Activated CD8-positive, alpha-beta memory T cell treated with anti-CD3 and anti-CD28 coated beads, Interleukin-2, amount 10 ng/mL, durations not matched to agents 7 days and 5 days (primary cell): ENCODE measurements around the gene HSD17B4. TPM values are rescaled to one million over a fixed set of nuclear protein-coding genes. Genes with fewer than 3 reads are reported as not detected.
"Not testable (repeated sequence)": the region's sequence is repeated elsewhere in the genome, so short reads cannot be mapped to it uniquely, and the experiment has no call there.

Experiments used
- ATAC-seq: fragments of 150-1000 bp; cut with Tn5 transposase; one replicate; pipeline ENCODE4 v1.10.0; 2021; ENCODE audit warnings: moderate library complexity
- CTCF ChIA-PET: fragments of 350-600 bp; sonication (Branson Sonifier 250); formaldehyde crosslinking; loops from one replicate; lab custom pipeline; 2021; ENCODE audit warnings: antibody characterized with exemption; lab: Charles Lee
- DNase-seq: peaks from one replicate; pipeline ENCODE4 v3.0.0-alpha.2; 2020
- H3K27ac Mint-ChIP-seq: one replicate; pipeline ENCODE4 v1.8.0; 2021; ENCODE audit warnings: mild to moderate bottlenecking, mixed read lengths
- H3K27me3 Mint-ChIP-seq: one replicate; pipeline ENCODE4 v1.8.0; 2021; ENCODE audit warnings: mixed read lengths
- H3K36me3 Mint-ChIP-seq: one replicate; pipeline ENCODE4 v1.8.0; 2021; ENCODE audit warnings: mild to moderate bottlenecking, mixed read lengths
- H3K4me1 Mint-ChIP-seq: one replicate; pipeline ENCODE4 v1.8.0; 2021; ENCODE audit warnings: mixed read lengths
- H3K4me3 Mint-ChIP-seq: one replicate; pipeline ENCODE4 v1.8.0; 2021; ENCODE audit warnings: mild to moderate bottlenecking, moderate library complexity, mixed read lengths
- H3K9me3 Mint-ChIP-seq: one replicate; pipeline ENCODE4 v1.8.0; 2022; ENCODE audit warnings: low read depth, mixed read lengths
- total RNA-seq, 2 experiments: library from RNA; stranded (reverse); gene quantifications; one replicate each; pipeline ENCODE4 v1.2.3, GENCODE V29; 2021

Gene HSD17B4
- total RNA-seq, 2 experiments from 2014 or later: 62.0 to 88.0 TPM

- ATAC-seq (no peak), DNase-seq (no peak)
- H3K9me3 Mint-ChIP-seq: no peaks in the 10 kb centered on the region
- H3K36me3 Mint-ChIP-seq: peaks cover 2% of the 10 kb centered on the region
- peak overlapping the region; percentile 37 for H3K4me3 Mint-ChIP-seq
- H3K27ac Mint-ChIP-seq: no peak overlapping the region
- CTCF ChIA-PET: interaction anchor here (1.1 to 2.1 kb wide), 3 partner anchors 21 to 451 kb away, joined by 3 to 9 read pairs (median 4); partner anchors contain the start of gene DTWD2
- H3K4me1 Mint-ChIP-seq: peaks cover 11% of the 10 kb centered on the region
- peaks cover 32% of the 10 kb centered on the region for H3K27me3 Mint-ChIP-seq
Observed at GRCh38 chr5:119439140-119439631, 13.1 kb upstream of the HSD17B4 start.

DNA sequence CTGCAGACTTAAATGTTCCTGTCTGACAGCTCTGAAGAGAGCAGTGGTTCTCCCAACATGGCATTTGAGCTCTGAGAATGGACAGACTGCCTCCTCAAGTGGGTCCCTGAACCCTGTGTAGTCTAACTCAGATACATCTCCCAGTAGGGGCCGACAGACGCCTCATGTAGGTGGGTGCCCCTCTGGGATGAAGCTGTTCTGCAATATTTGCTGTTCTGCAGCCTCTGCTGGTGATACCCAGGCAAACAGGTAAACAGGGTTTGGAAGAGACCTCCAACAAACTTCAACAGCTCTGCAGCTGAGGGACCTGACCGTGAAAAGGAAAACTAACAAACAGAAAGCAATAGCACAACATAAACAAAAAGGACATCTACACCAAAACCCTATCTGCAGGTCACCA lies 12.7 kb upstream of the HSD17B4 start:
- H3K27me3 Mint-ChIP-seq: peaks cover 36% of the 10 kb centered on the region
- not testable (repeated sequence) for H3K36me3 Mint-ChIP-seq, DNase-seq, ATAC-seq, H3K9me3 Mint-ChIP-seq, H3K4me1 Mint-ChIP-seq, H3K4me3 Mint-ChIP-seq, H3K27ac Mint-ChIP-seq
- CTCF ChIA-PET: interaction anchor here (1.1 to 2.1 kb wide), 3 partner anchors 22 to 451 kb away, joined by 3 to 9 read pairs (median 4); partner anchors contain the start of gene DTWD2

- CTCF ChIA-PET, H3K4me1 Mint-ChIP-seq, H3K4me3 Mint-ChIP-seq, H3K27ac Mint-ChIP-seq, H3K36me3 Mint-ChIP-seq, DNase-seq, ATAC-seq, H3K9me3 Mint-ChIP-seq: not testable (repeated sequence)
- peaks cover 32% of the 10 kb centered on the region for H3K27me3 Mint-ChIP-seq
Observed at GRCh38 chr5:119444643-119445042, 7.7 kb upstream of the HSD17B4 start.

DNA sequence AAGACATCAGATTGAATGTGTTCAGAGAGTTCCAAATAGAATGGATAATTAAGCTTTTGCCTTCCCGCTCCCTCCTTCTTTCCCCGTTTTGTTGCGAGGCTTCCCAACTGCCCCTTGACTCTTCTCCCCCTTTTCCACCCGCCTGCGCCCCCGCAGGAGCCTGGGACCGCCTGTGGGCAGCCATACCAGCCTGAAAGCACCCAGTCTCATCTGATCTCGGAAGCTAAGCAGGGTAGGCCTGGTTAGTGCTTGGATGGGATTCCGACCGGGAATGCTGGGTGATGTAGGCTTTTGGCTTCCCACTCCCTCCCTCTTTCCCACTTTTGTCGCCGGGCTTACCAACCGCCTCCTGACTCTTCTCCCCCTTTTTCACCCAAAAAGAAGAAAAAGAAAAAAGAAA lies 6.8 kb upstream of the HSD17B4 start:
- Mint-ChIP-seq H3K9me3 (no peaks in the 10 kb centered on the region), H3K27me3 (peaks cover 29% of the 10 kb centered on the region), H3K4me1 (no peaks in the 10 kb centered on the region), H3K4me3 (no peak overlapping the region), H3K36me3 (peaks cover 2% of the 10 kb centered on the region), H3K27ac (no peak overlapping the region)
- ATAC-seq (no peak), DNase-seq (no peak)
- CTCF ChIA-PET: no interaction called here

DNA sequence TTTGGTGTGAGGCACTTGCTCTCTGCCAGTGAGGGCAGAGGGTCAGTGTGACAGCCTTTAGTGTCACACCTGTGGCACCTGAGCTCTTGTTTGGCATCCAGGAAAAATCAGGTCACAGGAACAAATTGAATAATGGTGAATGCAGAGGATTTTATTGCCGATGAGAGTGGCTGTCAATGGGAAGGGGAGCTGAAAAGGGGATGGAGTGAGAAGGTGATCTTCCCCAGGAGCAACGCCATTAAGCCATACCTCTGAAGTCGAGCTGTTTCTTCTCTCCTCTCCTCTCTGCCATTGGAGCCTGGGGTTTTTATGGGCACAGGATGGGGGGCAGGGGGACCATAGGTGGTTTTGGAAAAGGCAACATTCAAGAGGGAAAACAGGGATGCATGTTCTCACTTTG lies 2.4 kb upstream of the HSD17B4 start:
- Mint-ChIP-seq H3K27ac (no peak overlapping the region), H3K4me1 (peaks cover 16% of the 10 kb centered on the region), H3K4me3 (no peak overlapping the region), H3K36me3 (no peaks in the 10 kb centered on the region), H3K9me3 (no peaks in the 10 kb centered on the region), H3K27me3 (peaks cover 6% of the 10 kb centered on the region)
- no peak for DNase-seq
- ATAC-seq: no peak
- CTCF ChIA-PET: interaction anchor here (1.1 to 1.4 kb wide), 3 partner anchors 9 to 462 kb away, joined by 3 to 4 read pairs (median 3); no protein-coding TSS in a partner anchor

GRCh38 chr5:119450627-119451026 lies 1.7 kb upstream of the HSD17B4 start:
- H3K4me3 Mint-ChIP-seq, ATAC-seq, H3K27ac Mint-ChIP-seq, H3K9me3 Mint-ChIP-seq, H3K27me3 Mint-ChIP-seq, H3K36me3 Mint-ChIP-seq, DNase-seq: not testable (repeated sequence)
- peaks cover 16% of the 10 kb centered on the region for H3K4me1 Mint-ChIP-seq
- CTCF ChIA-PET: interaction anchor here (1.3 to 2.0 kb wide), 2 partner anchors 8 to 39 kb away, joined by 3 to 9 read pairs; no protein-coding TSS in a partner anchor

DNA sequence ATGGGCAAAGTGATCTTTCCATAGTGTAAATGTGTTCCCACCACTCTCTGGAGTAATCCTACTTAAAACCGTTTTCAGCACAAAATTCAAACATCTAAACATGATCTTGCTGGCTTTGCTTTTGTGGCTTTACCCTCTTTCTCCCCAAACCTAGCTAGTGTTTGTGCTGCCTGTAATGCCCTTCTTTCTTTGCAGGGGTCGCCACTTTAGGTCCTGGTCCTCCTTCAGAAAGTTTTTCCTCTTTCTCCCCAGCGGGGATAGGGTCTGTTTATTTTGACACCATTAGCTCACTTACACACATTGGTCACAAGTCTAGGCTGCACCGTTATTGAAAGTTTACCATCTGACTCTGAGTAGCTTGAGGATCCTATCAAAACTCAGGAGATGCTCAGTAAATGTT lies 736 bp upstream of the HSD17B4 start:
- no peak for ATAC-seq
- Mint-ChIP-seq H3K4me3 (peak overlapping the region; percentile 88), H3K27me3 (peaks cover 6% of the 10 kb centered on the region), H3K36me3 (no peaks in the 10 kb centered on the region), H3K4me1 (peaks cover 16% of the 10 kb centered on the region), H3K9me3 (no peaks in the 10 kb centered on the region), H3K27ac (no peak overlapping the region)
- DNase-seq: no peak
- CTCF ChIA-PET: interaction anchor here (1.0 to 2.0 kb wide), 4 partner anchors 16 to 463 kb away, joined by 3 to 9 read pairs (median 4); partner anchors contain the start of gene DTWD2

GRCh38 chr5:119452060-119452372 lies 281 bp upstream of the HSD17B4 start:
- peaks cover 2% of the 10 kb centered on the region for H3K36me3 Mint-ChIP-seq
- no peak for DNase-seq
- no peaks in the 10 kb centered on the region for H3K9me3 Mint-ChIP-seq
- CTCF ChIA-PET: interaction anchor here (1.0 to 2.0 kb wide), 4 partner anchors 17 to 464 kb away, joined by 3 to 9 read pairs (median 4); partner anchors contain the start of gene DTWD2
- peak overlapping the region; percentile 82 for H3K27ac Mint-ChIP-seq
- peak overlapping the region; percentile 88 for H3K4me3 Mint-ChIP-seq
- peak; percentile 1 for ATAC-seq
- H3K4me1 Mint-ChIP-seq: peaks cover 16% of the 10 kb centered on the region
- H3K27me3 Mint-ChIP-seq: peaks cover 6% of the 10 kb centered on the region

GRCh38 chr5:119453040-119453373 lies 710 bp downstream of the HSD17B4 start:
- no peak for ATAC-seq
- CTCF ChIA-PET: no interaction called here

DNA sequence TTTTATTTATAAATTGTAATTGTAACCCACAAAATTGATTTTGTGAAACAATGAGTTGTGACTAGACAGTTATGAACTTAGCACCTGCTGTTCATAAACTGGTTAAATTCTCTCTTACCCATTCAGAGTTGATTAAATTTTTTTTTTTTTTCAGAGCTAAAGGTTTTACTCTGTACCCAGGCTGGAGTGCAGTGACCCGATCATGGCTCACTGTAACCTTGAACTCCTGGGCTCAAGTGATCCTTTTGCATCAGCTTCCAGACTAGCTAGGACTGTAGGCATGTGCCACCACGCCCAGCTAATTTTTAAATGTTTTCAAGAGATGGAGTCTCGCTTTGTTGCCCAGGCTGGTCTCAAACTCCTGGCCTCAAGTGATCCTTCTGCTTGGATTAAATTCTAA lies 1.9 kb downstream of the HSD17B4 start:
- H3K9me3 Mint-ChIP-seq: no peaks in the 10 kb centered on the region

More at GRCh38 chr5:119453040-119453373, 710 bp downstream of the HSD17B4 start:
- peaks cover 16% of the 10 kb centered on the region for H3K4me1 Mint-ChIP-seq
- DNase-seq: no peak
- peak overlapping the region; percentile 82 for H3K27ac Mint-ChIP-seq
- peak overlapping the region; percentile 88 for H3K4me3 Mint-ChIP-seq
- peaks cover 4% of the 10 kb centered on the region for H3K36me3 Mint-ChIP-seq
- peaks cover 2% of the 10 kb centered on the region for H3K27me3 Mint-ChIP-seq
- no peaks in the 10 kb centered on the region for H3K9me3 Mint-ChIP-seq

DNA sequence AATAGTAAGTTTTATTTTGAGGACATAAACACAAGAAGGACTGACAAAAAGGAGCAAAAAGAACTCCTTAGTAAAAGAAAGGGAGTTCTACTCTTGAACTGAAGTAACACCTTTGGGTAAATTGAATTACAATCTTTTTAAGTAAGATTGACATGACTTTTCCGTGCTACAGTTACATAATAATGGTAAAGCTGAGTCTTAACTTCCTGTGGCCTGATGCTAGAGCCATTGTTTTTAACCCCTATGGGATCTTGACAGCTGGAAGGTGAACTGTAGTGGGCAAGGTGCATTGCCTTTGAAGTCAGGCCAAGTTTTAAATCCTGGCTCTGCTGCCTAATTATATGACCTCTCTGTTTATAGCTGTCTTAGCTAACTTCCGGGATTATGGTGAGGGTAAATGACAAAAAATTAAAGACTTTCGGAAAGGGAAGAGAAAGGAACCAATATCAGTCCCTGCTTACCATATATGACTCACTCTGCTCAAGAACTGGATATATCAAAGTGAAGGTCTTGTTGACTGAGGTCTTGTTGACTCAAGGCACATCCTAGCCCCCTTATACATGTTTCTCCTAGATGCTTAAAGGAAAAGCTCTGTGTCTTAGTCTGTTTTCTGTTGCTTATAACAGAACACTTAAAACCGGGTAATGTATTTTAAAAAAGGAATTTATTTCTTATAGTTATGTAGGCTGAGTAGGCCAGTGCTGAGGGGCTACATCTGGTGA lies 6.8 kb downstream of the HSD17B4 start:
- Mint-ChIP-seq H3K9me3 (no peaks in the 10 kb centered on the region), H3K4me1 (peaks cover 6% of the 10 kb centered on the region), H3K27me3 (no peaks in the 10 kb centered on the region), H3K27ac (no peak overlapping the region), H3K4me3 (no peak overlapping the region), H3K36me3 (peaks cover 5% of the 10 kb centered on the region)
- CTCF ChIA-PET: interaction anchor here (0.8 kb wide), 1 partner anchor 9 kb away, joined by 3 read pairs; no protein-coding TSS in a partner anchor
- ATAC-seq (no peak), DNase-seq (no peak)

More for the DNA sequence above, 1.9 kb downstream of the HSD17B4 start:
- peaks cover 2% of the 10 kb centered on the region for H3K27me3 Mint-ChIP-seq
- no peak overlapping the region for H3K4me3 Mint-ChIP-seq
- no peak for ATAC-seq
- peaks cover 21% of the 10 kb centered on the region for H3K4me1 Mint-ChIP-seq
- DNase-seq: no peak
- H3K27ac Mint-ChIP-seq: no peak overlapping the region
- peaks cover 4% of the 10 kb centered on the region for H3K36me3 Mint-ChIP-seq
- CTCF ChIA-PET: no interaction called here

GRCh38 chr5:119465640-119466039 lies 13.3 kb downstream of the HSD17B4 start:
- H3K27ac Mint-ChIP-seq: no peak overlapping the region
- DNase-seq (no peak), ATAC-seq (no peak)
- H3K4me3 Mint-ChIP-seq: no peak overlapping the region
- H3K36me3 Mint-ChIP-seq: peaks cover 48% of the 10 kb centered on the region
- peaks cover 2% of the 10 kb centered on the region for H3K4me1 Mint-ChIP-seq
- H3K27me3 Mint-ChIP-seq: no peaks in the 10 kb centered on the region
- CTCF ChIA-PET: no interaction called here
- H3K9me3 Mint-ChIP-seq: peaks cover 22% of the 10 kb centered on the region

- peaks cover 2% of the 10 kb centered on the region for H3K4me1 Mint-ChIP-seq
- no peak overlapping the region for H3K4me3 Mint-ChIP-seq
- H3K9me3 Mint-ChIP-seq: peaks cover 22% of the 10 kb centered on the region
- no peaks in the 10 kb centered on the region for H3K27me3 Mint-ChIP-seq
- H3K27ac Mint-ChIP-seq: no peak overlapping the region
- CTCF ChIA-PET: interaction anchor here (1.4 kb wide), 1 partner anchor 12 kb away, joined by 4 read pairs; no protein-coding TSS in a partner anchor
- DNase-seq (no peak), ATAC-seq (no peak)
- peaks cover 52% of the 10 kb centered on the region for H3K36me3 Mint-ChIP-seq
Observed at GRCh38 chr5:119468286-119468685, 16.0 kb downstream of the HSD17B4 start.
